ENCODE data around the gene PIGO. TPM values are rescaled to one million over a fixed set of nuclear protein-coding genes. Genes with fewer than 3 reads are reported as not detected.

The PIGO gene
- total RNA-seq, 2 donors from 2014 or later = 29.6 to 34.9 TPM

DNA sequence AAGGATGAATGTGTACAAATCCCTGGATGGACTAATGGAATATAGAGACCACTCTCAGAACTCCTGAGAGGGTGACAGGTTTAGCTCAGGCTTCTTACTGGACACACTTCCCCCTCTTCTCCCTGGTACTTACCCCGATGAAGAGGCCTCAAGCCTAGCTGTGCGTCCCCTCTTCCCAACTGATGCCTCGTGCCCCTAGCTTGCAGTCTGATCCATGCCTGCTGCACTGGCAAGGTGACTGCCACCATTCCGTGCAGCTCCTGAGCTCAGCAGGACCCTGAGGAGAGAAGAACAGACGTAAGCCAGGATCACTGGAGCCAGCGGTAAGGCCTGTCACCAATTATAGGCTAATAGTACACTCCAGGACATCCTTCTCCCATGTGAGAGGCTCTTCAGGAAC, 12.1 kb upstream of the PIGO start:
- H3K4me1 Mint-ChIP-seq = peaks cover 30% of the 10 kb centered on the region
- Histone ChIP-seq H3K4me1 (ENCODE audit: control insufficient read depth, insufficient read depth, low read length) (peaks cover 18% of the 10 kb centered on the region), H3K9ac (ENCODE audit: extremely low read depth, low read length, poor library complexity, severe bottlenecking) (no peak overlapping the region), H3K27me3 (ENCODE audit: control insufficient read depth, insufficient read depth, low read length, poor library complexity, severe bottlenecking) (no peaks in the 10 kb centered on the region), H3K27ac (ENCODE audit: low read depth, low read length) (no peak overlapping the region), H3K9me3 (ENCODE audit: control insufficient read depth, low read length) (no peaks in the 10 kb centered on the region), H3K36me3 (ENCODE audit: control insufficient read depth, insufficient read depth, low read length) (peaks cover 40% of the 10 kb centered on the region), H3K4me3 (ENCODE audit: low read length) (no peak overlapping the region)
- no peak overlapping the region for H3K27ac Mint-ChIP-seq
- 93% methylated on average over 3 to 6 of the region's 6 CpGs for WGBS, 2 experiments (ENCODE audit: insufficient coverage in 1 of 2, insufficient read length in 1 of 2)
- DNase-seq = no peak
- TF ChIP-seq, protein P1, sequence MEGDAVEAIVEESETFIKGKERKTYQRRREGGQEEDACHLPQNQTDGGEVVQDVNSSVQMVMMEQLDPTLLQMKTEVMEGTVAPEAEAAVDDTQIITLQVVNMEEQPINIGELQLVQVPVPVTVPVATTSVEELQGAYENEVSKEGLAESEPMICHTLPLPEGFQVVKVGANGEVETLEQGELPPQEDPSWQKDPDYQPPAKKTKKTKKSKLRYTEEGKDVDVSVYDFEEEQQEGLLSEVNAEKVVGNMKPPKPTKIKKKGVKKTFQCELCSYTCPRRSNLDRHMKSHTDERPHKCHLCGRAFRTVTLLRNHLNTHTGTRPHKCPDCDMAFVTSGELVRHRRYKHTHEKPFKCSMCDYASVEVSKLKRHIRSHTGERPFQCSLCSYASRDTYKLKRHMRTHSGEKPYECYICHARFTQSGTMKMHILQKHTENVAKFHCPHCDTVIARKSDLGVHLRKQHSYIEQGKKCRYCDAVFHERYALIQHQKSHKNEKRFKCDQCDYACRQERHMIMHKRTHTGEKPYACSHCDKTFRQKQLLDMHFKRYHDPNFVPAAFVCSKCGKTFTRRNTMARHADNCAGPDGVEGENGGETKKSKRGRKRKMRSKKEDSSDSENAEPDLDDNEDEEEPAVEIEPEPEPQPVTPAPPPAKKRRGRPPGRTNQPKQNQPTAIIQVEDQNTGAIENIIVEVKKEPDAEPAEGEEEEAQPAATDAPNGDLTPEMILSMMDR (conservative IDR thresholded peaks at IDR 0.05) = no peak
- peaks cover 27% of the 10 kb centered on the region for H3K36me3 Mint-ChIP-seq (ENCODE audit: low read depth)
- no peak overlapping the region for H3K4me3 Mint-ChIP-seq
- no peaks in the 10 kb centered on the region for H3K9me3 Mint-ChIP-seq
- H3K27me3 Mint-ChIP-seq (ENCODE audit: insufficient read depth) = no peaks in the 10 kb centered on the region

DNA sequence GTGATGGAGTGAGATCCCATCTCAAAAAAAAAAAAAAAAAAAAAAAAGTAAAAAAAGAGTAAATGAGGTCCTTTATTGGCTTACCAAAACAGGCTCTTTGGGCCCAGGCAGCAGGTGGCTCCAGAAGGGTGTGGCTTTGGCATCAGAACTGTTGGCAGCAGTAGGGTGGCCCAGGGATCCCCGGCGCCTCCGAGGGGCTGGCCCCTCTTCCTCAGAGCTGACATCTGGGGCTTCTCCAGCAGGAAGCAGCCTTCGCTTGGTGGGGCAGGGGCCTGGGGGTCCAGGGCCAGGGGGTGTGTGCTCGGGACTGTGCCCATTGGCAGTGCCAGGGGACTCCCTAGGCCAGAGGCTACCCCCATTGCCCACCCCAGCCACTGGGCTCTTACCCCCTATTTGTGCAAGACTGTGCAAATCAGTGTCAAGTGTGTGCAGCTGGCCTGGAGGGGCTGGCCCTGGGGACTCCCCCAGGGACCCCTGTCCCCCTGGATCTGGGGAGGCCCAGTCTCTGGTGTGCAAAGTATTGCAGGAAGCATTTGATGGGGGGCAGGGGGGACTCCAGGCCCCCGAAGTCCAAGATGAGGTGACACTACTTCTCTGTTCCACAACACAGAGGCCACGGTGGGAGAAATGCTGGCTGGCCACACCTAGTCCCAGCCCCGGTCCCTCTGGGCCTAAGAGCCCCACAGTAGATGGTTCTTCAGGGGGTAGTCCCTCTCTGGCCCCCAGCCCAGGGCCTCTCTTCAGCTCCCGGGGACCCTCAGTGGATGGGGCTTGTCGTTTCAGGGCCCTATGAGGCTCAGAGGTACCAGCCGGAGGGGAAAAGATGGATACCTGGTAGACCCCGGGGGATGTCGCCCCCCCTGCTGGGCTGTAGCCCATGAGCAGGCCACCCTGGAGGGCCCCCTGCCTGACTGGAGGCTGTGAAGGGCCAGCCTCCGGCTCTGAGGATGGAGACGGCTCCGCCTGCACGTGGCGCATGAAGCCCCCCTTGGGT, 11.2 kb upstream of the PIGO start:
- H3K4me1 Mint-ChIP-seq = peaks cover 30% of the 10 kb centered on the region
- Histone ChIP-seq H3K9ac (ENCODE audit: extremely low read depth, low read length, poor library complexity, severe bottlenecking) (no peak overlapping the region), H3K27ac (ENCODE audit: low read depth, low read length) (no peak overlapping the region), H3K27me3 (ENCODE audit: control insufficient read depth, insufficient read depth, low read length, poor library complexity, severe bottlenecking) (no peaks in the 10 kb centered on the region), H3K4me1 (ENCODE audit: control insufficient read depth, insufficient read depth, low read length) (peaks cover 16% of the 10 kb centered on the region), H3K9me3 (ENCODE audit: control insufficient read depth, low read length) (no peaks in the 10 kb centered on the region), H3K36me3 (ENCODE audit: control insufficient read depth, insufficient read depth, low read length) (peaks cover 40% of the 10 kb centered on the region), H3K4me3 (ENCODE audit: low read length) (no peak overlapping the region)
- WGBS, 2 experiments (ENCODE audit: insufficient coverage in 1 of 2, insufficient read length in 1 of 2) = 87 to 91% methylated on average over 11 to 18 of the region's 18 CpGs
- TF ChIP-seq, protein P1 (conservative IDR thresholded peaks at IDR 0.05) = no peak
- H3K27ac Mint-ChIP-seq = no peak overlapping the region
- H3K36me3 Mint-ChIP-seq (ENCODE audit: low read depth) = peaks cover 27% of the 10 kb centered on the region
- H3K9me3 Mint-ChIP-seq = no peaks in the 10 kb centered on the region
- H3K27me3 Mint-ChIP-seq (ENCODE audit: insufficient read depth) = no peaks in the 10 kb centered on the region
- DNase-seq = peak; percentile 23
- no peak overlapping the region for H3K4me3 Mint-ChIP-seq

DNA sequence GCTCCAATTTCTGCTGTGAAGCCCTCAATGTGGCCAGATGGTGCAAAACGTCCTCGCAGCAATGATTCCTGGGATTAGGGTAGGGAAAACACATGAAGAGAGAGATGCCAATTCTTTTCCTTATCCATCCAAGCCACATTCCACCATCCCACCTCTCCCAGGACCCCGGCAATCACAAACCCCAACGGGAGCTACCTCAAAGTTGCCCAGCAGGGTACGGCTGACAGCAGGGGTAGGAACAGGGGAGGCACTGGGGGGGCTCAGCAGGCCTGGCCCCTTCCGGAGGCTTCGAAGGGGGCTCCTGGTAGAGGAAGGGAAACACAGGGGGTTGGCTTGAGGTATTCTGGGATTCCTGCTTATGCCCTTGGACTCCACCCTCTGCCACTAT, 9.9 kb upstream of the PIGO start:
- TF ChIP-seq, protein P1 (conservative IDR thresholded peaks at IDR 0.05) = no peak
- no peak overlapping the region for H3K4me3 Mint-ChIP-seq
- WGBS, 2 experiments (ENCODE audit: insufficient coverage in 1 of 2, insufficient read length in 1 of 2) = 90 to 100% methylated on average over 2 to 7 of the region's 7 CpGs

More for the DNA sequence above, 9.9 kb upstream of the PIGO start:
- H3K9ac ChIP-seq (ENCODE audit: extremely low read depth, low read length, poor library complexity, severe bottlenecking) = no peak overlapping the region
- no peak overlapping the region for H3K4me3 ChIP-seq (ENCODE audit: low read length)
- peaks cover 11% of the 10 kb centered on the region for H3K4me1 ChIP-seq (ENCODE audit: control insufficient read depth, insufficient read depth, low read length)
- no peaks in the 10 kb centered on the region for H3K27me3 ChIP-seq (ENCODE audit: control insufficient read depth, insufficient read depth, low read length, poor library complexity, severe bottlenecking)
- H3K27ac Mint-ChIP-seq = no peak overlapping the region
- H3K9me3 ChIP-seq (ENCODE audit: control insufficient read depth, low read length) = no peaks in the 10 kb centered on the region
- peaks cover 44% of the 10 kb centered on the region for H3K36me3 ChIP-seq (ENCODE audit: control insufficient read depth, insufficient read depth, low read length)
- H3K4me1 Mint-ChIP-seq = peaks cover 28% of the 10 kb centered on the region
- no peaks in the 10 kb centered on the region for H3K9me3 Mint-ChIP-seq
- DNase-seq = no peak
- H3K36me3 Mint-ChIP-seq (ENCODE audit: low read depth) = peaks cover 32% of the 10 kb centered on the region
- H3K27ac ChIP-seq (ENCODE audit: low read depth, low read length) = no peak overlapping the region
- H3K27me3 Mint-ChIP-seq (ENCODE audit: insufficient read depth) = no peaks in the 10 kb centered on the region
